Measurements from ENCODE around the gene ARHGEF4. TPM values are rescaled to one million over a fixed set of nuclear protein-coding genes. Genes with fewer than 3 reads are reported as not detected.

Gene ARHGEF4
- total and polyA plus RNA-seq, 10 of the 15 experiments (the other 5 are each of a cell fraction or from before 2014, with no cell fraction given): 0.02 to 0.24 (median 0.16) TPM; not detected in 6

- TF ChIP-seq PRDM15 (CRISPR knock-in tag; IDR thresholded peaks at IDR 0.05): no peak
Measured at GRCh38 chr2:130834931-130835765, 1.6 kb upstream of the ARHGEF4 start (continued).

- peaks cover 3% of the 10 kb centered on the region in 2 experiments; a peak in 3 of 4 replicates for H3K27me3 ChIP-seq (replicated peaks in 1 of 2; ENCODE audit: control insufficient read depth in 2 of 2, insufficient read depth in 2 of 2, low read length in 1 of 2)
- ChIA-PET POLR2A (no interaction called here), CTCF (no interaction called here), SMC1A (ENCODE audit: uncharacterized antibody, unreplicated experiment) (no interaction called here), RAD21 (ENCODE audit: unreplicated experiment) (no interaction called here)
- WGBS (ENCODE audit: insufficient coverage, insufficient replicate concordance, low lambda C conversion rate, missing lambda C conversion rate): 46% methylated on average over 7 of the region's 7 CpGs
- no peaks in the 10 kb centered on the region for H3K4me1 ChIP-seq (ENCODE audit: control insufficient read depth, insufficient read depth, low read length)
- no peak overlapping the region for H3K4me3 ChIP-seq
- no TSS peak for BruUV-seq (replicated peaks)
- no peak for DNase-seq (ENCODE audit: low read depth, low spot score)
- no peak for FAIRE-seq
- H3K9ac ChIP-seq (ENCODE audit: control insufficient read depth, insufficient read depth, low read length): no peak overlapping the region
- in situ Hi-C loops (cut with MboI) (no loop called here), intact Hi-C loops (cut with micrococcal nuclease; ENCODE audit: unreplicated experiment) (no loop called here)
- no peak overlapping the region for H3K4me2 ChIP-seq (ENCODE audit: control insufficient read depth, insufficient read depth)
- no peaks in the 10 kb centered on the region for H3K79me2 ChIP-seq (ENCODE audit: control insufficient read depth, insufficient read depth, low read length)
- no peaks in the 10 kb centered on the region for H3K9me3 ChIP-seq (replicated peaks; ENCODE audit: control insufficient read depth, insufficient read depth, low read length)
- no peak overlapping the region for H2AFZ ChIP-seq (ENCODE audit: control insufficient read depth, low read depth, low read length)
- no peaks in the 10 kb centered on the region for H3K36me3 ChIP-seq (ENCODE audit: control insufficient read depth in 2 of 2, insufficient read depth in 2 of 2, low read length in 1 of 2)
- H4K20me1 ChIP-seq (ENCODE audit: control insufficient read depth, insufficient read depth): no peaks in the 10 kb centered on the region
- ATAC-seq: no peak
- no peak overlapping the region for H3K27ac ChIP-seq (ENCODE audit: control insufficient read depth, insufficient read depth)
- TF ChIP-seq PBX3 (IDR thresholded peaks at IDR 0.05; ENCODE audit: insufficient replicate concordance, low read depth, low read length) (no peak), GABPA (IDR thresholded peaks at IDR 0.05; ENCODE audit: low read depth) (no peak), ETV6 (conservative IDR thresholded peaks at IDR 0.05 in 1 of 2, IDR thresholded peaks at IDR 0.05 in 1 of 2; ENCODE audit: borderline replicate concordance in 1 of 2, low read depth in 1 of 2) (no peak), SREBF1 (IDR thresholded peaks at IDR 0.05; ENCODE audit: low read length) (no peak), ESRRA (IDR thresholded peaks at IDR 0.05; ENCODE audit: low read length) (no peak), SIN3A (IDR thresholded peaks at IDR 0.05; ENCODE audit: low read depth, low read length) (no peak), IKZF1 (conservative IDR thresholded peaks at IDR 0.05) (no peak), RELB (IDR thresholded peaks at IDR 0.05; ENCODE audit: low read depth) (no peak)
Measured at GRCh38 chr2:130835766-130836015, 1.0 kb upstream of the ARHGEF4 start.
